Measurements from ENCODE around the gene SNED1.

Gene SNED1

DNA sequence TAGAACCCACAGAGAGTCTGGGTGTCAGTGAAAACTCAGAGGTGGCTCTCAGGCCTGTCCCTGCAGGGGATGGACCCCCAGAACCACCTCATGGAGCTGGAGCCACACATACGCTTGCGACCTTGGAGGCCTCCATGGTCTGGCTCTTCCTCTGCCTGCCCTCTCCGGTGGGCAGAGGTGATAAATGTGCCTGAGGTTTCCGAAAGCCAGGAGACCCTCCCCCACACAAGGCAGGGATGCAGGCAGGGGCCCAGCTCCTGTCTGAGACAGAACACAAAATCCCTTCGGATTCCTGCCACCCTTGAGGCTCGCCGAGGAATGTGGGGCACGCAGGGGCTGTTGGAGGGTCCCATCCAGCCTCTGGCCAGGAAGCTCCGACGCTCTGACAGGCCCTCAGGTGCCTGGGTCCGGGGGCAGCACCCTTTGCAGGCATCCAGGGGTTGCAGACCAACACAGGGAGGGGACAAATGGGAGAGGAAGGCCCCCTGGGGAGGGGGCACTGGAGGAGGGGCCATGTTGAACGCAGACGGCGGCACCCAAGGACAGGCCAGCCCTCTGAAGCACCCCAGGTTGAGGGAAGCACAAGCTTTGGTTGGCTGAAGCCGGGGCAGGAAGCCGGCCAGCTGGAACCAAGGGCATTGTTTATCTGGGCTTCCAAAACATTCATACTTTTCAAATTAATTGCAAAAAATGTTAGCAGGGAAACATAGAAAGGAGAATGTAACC is 4.1 kb upstream of the SNED1 start (continued):
- TF ChIP-seq, protein P1, sequence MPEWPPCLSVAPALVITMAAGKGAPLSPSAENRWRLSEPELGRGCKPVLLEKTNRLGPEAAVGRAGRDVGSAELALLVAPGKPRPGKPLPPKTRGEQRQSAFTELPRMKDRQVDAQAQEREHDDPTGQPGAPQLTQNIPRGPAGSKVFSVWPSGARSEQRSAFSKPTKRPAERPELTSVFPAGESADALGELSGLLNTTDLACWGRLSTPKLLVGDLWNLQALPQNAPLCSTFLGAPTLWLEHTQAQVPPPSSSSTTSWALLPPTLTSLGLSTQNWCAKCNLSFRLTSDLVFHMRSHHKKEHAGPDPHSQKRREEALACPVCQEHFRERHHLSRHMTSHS (tag by site-specific recombination; IDR thresholded peaks at IDR 0.05), result no peak
- TF ChIP-seq ZNF513 (tag by site-specific recombination; IDR thresholded peaks at IDR 0.05), result no peak
- no peak for TF ChIP-seq ZNF274 (IDR thresholded peaks at IDR 0.05; ENCODE audit: low read length)
- TF ChIP-seq ZNF274 (tag by site-specific recombination; IDR thresholded peaks at IDR 0.05; ENCODE audit: borderline replicate concordance), result no peak
- no peak for TF ChIP-seq ZNF561 (tag by site-specific recombination; IDR thresholded peaks at IDR 0.05; ENCODE audit: borderline replicate concordance)
- no peak for TF ChIP-seq SCRT1 (tag by site-specific recombination; IDR thresholded peaks at IDR 0.05; ENCODE audit: borderline replicate concordance)
- no peak for TF ChIP-seq SCRT2 (tag by site-specific recombination; IDR thresholded peaks at IDR 0.05)

- TF ChIP-seq ZNF16 (tag by site-specific recombination; IDR thresholded peaks at IDR 0.05; ENCODE audit: low read depth), result no peak
- no peak for TF ChIP-seq ZNF621 (tag by site-specific recombination; IDR thresholded peaks at IDR 0.05)
- no peak for TF ChIP-seq ZNF37A (tag by site-specific recombination; IDR thresholded peaks at IDR 0.05)
- no peak for TF ChIP-seq ZNF670 (tag by site-specific recombination; IDR thresholded peaks at IDR 0.05; ENCODE audit: low read depth)
- no peak for TF ChIP-seq SCRT1 (tag by site-specific recombination; IDR thresholded peaks at IDR 0.05; ENCODE audit: borderline replicate concordance)
- TF ChIP-seq ZNF645 (tag by site-specific recombination; IDR thresholded peaks at IDR 0.05), result no peak
- TF ChIP-seq, protein P2, sequence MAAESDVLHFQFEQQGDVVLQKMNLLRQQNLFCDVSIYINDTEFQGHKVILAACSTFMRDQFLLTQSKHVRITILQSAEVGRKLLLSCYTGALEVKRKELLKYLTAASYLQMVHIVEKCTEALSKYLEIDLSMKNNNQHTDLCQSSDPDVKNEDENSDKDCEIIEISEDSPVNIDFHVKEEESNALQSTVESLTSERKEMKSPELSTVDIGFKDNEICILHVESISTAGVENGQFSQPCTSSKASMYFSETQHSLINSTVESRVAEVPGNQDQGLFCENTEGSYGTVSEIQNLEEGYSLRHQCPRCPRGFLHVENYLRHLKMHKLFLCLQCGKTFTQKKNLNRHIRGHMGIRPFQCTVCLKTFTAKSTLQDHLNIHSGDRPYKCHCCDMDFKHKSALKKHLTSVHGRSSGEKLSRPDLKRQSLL (tag by site-specific recombination; IDR thresholded peaks at IDR 0.05), result no peak
- H3K4me3 ChIP-seq (ENCODE audit: low read depth, low read length), result no peak overlapping the region
- H3K27ac ChIP-seq (ENCODE audit: extremely low read depth, low read depth, low read length), result no peak overlapping the region
- peaks cover 0 to 5% of the 10 kb centered on the region in 2 experiments; a peak in 1 of 3 replicates for H3K36me3 ChIP-seq (ENCODE audit: control insufficient read depth in 2 of 2, insufficient read depth in 1 of 2, low read length in 2 of 2)
- H3K4me1 ChIP-seq (ENCODE audit: control insufficient read depth, insufficient read depth, low read length), result peaks cover 6% of the 10 kb centered on the region; the same call in 1 of the 2 replicates
- ChIA-PET POLR2A (no interaction called here), CTCF (no interaction called here)
- no peaks in the 10 kb centered on the region for H3K9me3 ChIP-seq (ENCODE audit: control insufficient read depth, insufficient read depth, low read depth, low read length)
Measured at GRCh38 chr2:240995041-240996021, 3.1 kb upstream of the SNED1 start.

- CTCF ChIA-PET, result no interaction called here
- TF ChIP-seq ZNF747 (tag by site-specific recombination; IDR thresholded peaks at IDR 0.05) (no peak), GLIS2 (tag by site-specific recombination; IDR thresholded peaks at IDR 0.05) (0 out of 2 replicates have a peak, but pooled peaks have one; percentile 10)
- TF ChIP-seq, protein P3, sequence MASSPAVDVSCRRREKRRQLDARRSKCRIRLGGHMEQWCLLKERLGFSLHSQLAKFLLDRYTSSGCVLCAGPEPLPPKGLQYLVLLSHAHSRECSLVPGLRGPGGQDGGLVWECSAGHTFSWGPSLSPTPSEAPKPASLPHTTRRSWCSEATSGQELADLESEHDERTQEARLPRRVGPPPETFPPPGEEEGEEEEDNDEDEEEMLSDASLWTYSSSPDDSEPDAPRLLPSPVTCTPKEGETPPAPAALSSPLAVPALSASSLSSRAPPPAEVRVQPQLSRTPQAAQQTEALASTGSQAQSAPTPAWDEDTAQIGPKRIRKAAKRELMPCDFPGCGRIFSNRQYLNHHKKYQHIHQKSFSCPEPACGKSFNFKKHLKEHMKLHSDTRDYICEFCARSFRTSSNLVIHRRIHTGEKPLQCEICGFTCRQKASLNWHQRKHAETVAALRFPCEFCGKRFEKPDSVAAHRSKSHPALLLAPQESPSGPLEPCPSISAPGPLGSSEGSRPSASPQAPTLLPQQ (tag by site-specific recombination; IDR thresholded peaks at IDR 0.05), result no peak
- H3K4me1 ChIP-seq (ENCODE audit: control insufficient read depth, insufficient read depth, low read length), result peaks cover 6% of the 10 kb centered on the region; the same call in 1 of the 2 replicates
- peaks cover 0 to 12% of the 10 kb centered on the region in 2 experiments; a peak in 1 of 3 replicates for H3K36me3 ChIP-seq (ENCODE audit: control insufficient read depth in 2 of 2, insufficient read depth in 1 of 2, low read length in 2 of 2)
- H3K27ac ChIP-seq (ENCODE audit: extremely low read depth, low read depth, low read length), result no peak overlapping the region
- POLR2A ChIA-PET, result no interaction called here
- no peaks in the 10 kb centered on the region for H3K9me3 ChIP-seq (ENCODE audit: control insufficient read depth, insufficient read depth, low read depth, low read length)
- no peak overlapping the region for H3K4me3 ChIP-seq (ENCODE audit: low read depth, low read length)
Measured at GRCh38 chr2:240996161-240996833, 2.1 kb upstream of the SNED1 start.
